ENCODE data around the gene DGUOK. TPM values are rescaled to one million over a fixed set of nuclear protein-coding genes. Genes with fewer than 3 reads are reported as not detected.

The DGUOK gene
- polyA plus RNA-seq, 1 donor from 2014 or later = 168 TPM

- no peaks in the 10 kb centered on the region for H4K20me1 ChIP-seq (ENCODE audit: insufficient read depth)
- H3K4me3 ChIP-seq (ENCODE audit: low read length) = no peak overlapping the region
- H3K4me2 ChIP-seq (ENCODE audit: low read length) = no peak overlapping the region
- H3K9ac ChIP-seq (ENCODE audit: low read length) = no peak overlapping the region
- H3K79me2 ChIP-seq (replicated peaks; ENCODE audit: insufficient read depth, low read length) = no peaks in the 10 kb centered on the region
- H2AFZ ChIP-seq (ENCODE audit: low read depth, low read length) = no peak overlapping the region
- H3F3A ChIP-seq (ENCODE audit: insufficient read depth, low read length, poor library complexity, severe bottlenecking) = no peaks in the 10 kb centered on the region
- H3K36me3 ChIP-seq (ENCODE audit: insufficient read depth, low read length) = no peaks in the 10 kb centered on the region
- no peak overlapping the region for H3K27ac ChIP-seq (ENCODE audit: low read length)
- TF ChIP-seq, protein P1, sequence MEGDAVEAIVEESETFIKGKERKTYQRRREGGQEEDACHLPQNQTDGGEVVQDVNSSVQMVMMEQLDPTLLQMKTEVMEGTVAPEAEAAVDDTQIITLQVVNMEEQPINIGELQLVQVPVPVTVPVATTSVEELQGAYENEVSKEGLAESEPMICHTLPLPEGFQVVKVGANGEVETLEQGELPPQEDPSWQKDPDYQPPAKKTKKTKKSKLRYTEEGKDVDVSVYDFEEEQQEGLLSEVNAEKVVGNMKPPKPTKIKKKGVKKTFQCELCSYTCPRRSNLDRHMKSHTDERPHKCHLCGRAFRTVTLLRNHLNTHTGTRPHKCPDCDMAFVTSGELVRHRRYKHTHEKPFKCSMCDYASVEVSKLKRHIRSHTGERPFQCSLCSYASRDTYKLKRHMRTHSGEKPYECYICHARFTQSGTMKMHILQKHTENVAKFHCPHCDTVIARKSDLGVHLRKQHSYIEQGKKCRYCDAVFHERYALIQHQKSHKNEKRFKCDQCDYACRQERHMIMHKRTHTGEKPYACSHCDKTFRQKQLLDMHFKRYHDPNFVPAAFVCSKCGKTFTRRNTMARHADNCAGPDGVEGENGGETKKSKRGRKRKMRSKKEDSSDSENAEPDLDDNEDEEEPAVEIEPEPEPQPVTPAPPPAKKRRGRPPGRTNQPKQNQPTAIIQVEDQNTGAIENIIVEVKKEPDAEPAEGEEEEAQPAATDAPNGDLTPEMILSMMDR (IDR thresholded peaks at IDR 0.05; ENCODE audit: poor library complexity, severe bottlenecking) = no peak
- TF ChIP-seq MXI1 (conservative IDR thresholded peaks at IDR 0.05; ENCODE audit: poor library complexity, severe bottlenecking) (no peak), EP300 (conservative IDR thresholded peaks at IDR 0.05; ENCODE audit: poor library complexity, severe bottlenecking) (no peak), SMC3 (conservative IDR thresholded peaks at IDR 0.05; ENCODE audit: poor library complexity) (no peak), RAD21 (conservative IDR thresholded peaks at IDR 0.05) (no peak), POLR2AphosphoS5 (IDR thresholded peaks at IDR 0.05) (no peak), TAF1 (IDR thresholded peaks at IDR 0.05; ENCODE audit: low read depth) (no peak), EZH2 (IDR thresholded peaks at IDR 0.05; ENCODE audit: borderline replicate concordance, insufficient read depth, low read length, poor library complexity, severe bottlenecking) (no peak)
- TF ChIP-seq, protein P2, sequence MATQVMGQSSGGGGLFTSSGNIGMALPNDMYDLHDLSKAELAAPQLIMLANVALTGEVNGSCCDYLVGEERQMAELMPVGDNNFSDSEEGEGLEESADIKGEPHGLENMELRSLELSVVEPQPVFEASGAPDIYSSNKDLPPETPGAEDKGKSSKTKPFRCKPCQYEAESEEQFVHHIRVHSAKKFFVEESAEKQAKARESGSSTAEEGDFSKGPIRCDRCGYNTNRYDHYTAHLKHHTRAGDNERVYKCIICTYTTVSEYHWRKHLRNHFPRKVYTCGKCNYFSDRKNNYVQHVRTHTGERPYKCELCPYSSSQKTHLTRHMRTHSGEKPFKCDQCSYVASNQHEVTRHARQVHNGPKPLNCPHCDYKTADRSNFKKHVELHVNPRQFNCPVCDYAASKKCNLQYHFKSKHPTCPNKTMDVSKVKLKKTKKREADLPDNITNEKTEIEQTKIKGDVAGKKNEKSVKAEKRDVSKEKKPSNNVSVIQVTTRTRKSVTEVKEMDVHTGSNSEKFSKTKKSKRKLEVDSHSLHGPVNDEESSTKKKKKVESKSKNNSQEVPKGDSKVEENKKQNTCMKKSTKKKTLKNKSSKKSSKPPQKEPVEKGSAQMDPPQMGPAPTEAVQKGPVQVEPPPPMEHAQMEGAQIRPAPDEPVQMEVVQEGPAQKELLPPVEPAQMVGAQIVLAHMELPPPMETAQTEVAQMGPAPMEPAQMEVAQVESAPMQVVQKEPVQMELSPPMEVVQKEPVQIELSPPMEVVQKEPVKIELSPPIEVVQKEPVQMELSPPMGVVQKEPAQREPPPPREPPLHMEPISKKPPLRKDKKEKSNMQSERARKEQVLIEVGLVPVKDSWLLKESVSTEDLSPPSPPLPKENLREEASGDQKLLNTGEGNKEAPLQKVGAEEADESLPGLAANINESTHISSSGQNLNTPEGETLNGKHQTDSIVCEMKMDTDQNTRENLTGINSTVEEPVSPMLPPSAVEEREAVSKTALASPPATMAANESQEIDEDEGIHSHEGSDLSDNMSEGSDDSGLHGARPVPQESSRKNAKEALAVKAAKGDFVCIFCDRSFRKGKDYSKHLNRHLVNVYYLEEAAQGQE (IDR thresholded peaks at IDR 0.05; ENCODE audit: borderline replicate concordance) = no peak
- no peaks in the 10 kb centered on the region for H3K9me3 ChIP-seq (ENCODE audit: low read length)
- H3K27me3 ChIP-seq (ENCODE audit: insufficient read depth, low read depth, low read length) = no peaks in the 10 kb centered on the region
- H3K9me2 ChIP-seq (ENCODE audit: insufficient read depth, low read length) = no peaks in the 10 kb centered on the region
Measured at GRCh38 chr2:73917296-73917695, 9.4 kb upstream of the DGUOK start.

DNA sequence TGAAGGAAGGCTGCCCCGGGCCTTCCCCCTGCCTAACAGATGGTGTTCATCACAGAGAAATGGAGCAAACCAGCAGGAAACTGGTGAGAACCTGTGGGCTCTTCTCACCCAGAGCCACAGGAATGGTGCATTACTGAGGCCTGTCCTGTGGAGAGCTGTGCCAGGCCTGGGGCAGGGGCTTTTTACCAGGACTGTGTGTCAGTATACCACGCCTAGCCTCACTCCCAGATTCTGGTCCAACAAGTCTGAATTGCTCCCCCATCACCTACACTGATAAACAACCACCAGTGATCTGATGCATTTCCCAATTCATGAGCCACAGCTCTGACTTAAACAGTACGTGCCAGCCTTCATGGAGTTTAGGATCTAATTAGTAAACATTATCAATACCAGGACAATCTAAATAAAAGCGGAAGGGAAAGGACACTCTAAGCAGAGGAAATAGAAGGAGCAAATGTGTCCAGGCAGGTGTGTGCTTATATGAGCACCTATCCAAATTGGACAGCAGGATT, 8.9 kb upstream of the DGUOK start:
- Histone ChIP-seq H3K4me3 (ENCODE audit: low read length) (no peak overlapping the region), H3K9ac (ENCODE audit: low read length) (no peak overlapping the region), H3K9me2 (ENCODE audit: insufficient read depth, low read length) (no peaks in the 10 kb centered on the region), H3F3A (ENCODE audit: insufficient read depth, low read length, poor library complexity, severe bottlenecking) (no peaks in the 10 kb centered on the region), H3K4me2 (ENCODE audit: low read length) (no peak overlapping the region), H3K9me3 (ENCODE audit: low read length) (no peaks in the 10 kb centered on the region), H3K27me3 (ENCODE audit: insufficient read depth, low read depth, low read length) (no peaks in the 10 kb centered on the region), H2AFZ (ENCODE audit: low read depth, low read length) (no peak overlapping the region), H3K79me2 (replicated peaks; ENCODE audit: insufficient read depth, low read length) (no peaks in the 10 kb centered on the region), H3K36me3 (ENCODE audit: insufficient read depth, low read length) (no peaks in the 10 kb centered on the region), H3K27ac (ENCODE audit: low read length) (no peak overlapping the region), H4K20me1 (ENCODE audit: insufficient read depth) (no peaks in the 10 kb centered on the region)
- TF ChIP-seq RAD21 (conservative IDR thresholded peaks at IDR 0.05) (no peak), EP300 (conservative IDR thresholded peaks at IDR 0.05; ENCODE audit: poor library complexity, severe bottlenecking) (no peak), MXI1 (conservative IDR thresholded peaks at IDR 0.05; ENCODE audit: poor library complexity, severe bottlenecking) (no peak), EZH2 (IDR thresholded peaks at IDR 0.05; ENCODE audit: borderline replicate concordance, insufficient read depth, low read length, poor library complexity, severe bottlenecking) (no peak), TAF1 (IDR thresholded peaks at IDR 0.05; ENCODE audit: low read depth) (no peak), POLR2AphosphoS5 (IDR thresholded peaks at IDR 0.05) (no peak), SMC3 (conservative IDR thresholded peaks at IDR 0.05; ENCODE audit: poor library complexity) (no peak)
- TF ChIP-seq, protein P1 (IDR thresholded peaks at IDR 0.05; ENCODE audit: poor library complexity, severe bottlenecking) = no peak
- TF ChIP-seq, protein P2 (IDR thresholded peaks at IDR 0.05; ENCODE audit: borderline replicate concordance) = no peak

Data from neural cell (in vitro differentiated cells).